ENCODE results near the gene SAPCD2.
"Not testable (repeated sequence)": the region's sequence is repeated elsewhere in the genome, so short reads cannot be mapped to it uniquely, and the experiment has no call there.

Gene SAPCD2

DNA sequence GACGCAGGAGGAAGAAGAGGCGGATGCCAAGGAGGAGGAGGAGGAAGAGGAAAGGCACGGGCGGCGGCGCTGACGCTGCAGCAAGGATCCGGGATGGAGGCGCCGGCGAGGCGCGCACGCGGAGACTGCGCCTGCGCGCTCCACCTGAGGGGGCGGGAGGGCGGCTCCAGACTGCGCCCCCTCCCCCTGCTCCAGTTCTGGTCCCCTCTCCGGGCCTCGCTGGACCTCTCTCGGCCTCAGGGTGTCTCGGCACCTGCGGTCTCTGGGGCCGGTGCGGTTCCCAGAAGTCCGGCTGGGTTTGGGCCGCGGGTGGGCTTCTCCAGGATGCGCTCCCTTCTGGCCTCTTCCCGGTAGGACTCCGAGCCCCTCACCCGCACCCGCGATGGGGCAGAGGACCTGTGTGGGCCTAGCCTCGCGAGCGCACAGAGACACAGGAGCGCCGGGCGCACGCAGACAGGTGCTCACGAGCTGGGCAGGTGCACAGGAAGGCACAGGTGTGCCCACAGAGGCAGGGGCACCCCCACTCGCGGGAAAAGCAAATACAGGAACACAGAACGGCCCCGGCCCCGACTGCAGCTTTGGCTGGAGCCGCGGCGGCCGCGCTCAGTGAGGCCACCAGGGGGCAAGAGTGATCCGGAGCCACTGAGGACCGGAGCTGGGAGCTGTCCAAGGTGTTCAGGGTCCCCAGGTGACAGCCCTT, 24.1 kb downstream of the SAPCD2 start, which contains the start of gene NPDC1:
TSS of gene NPDC1 (minus strand) at position 90 of the 700 bp plus-strand sequence. CDS start 188 bp downstream, outside the sequence.
- DNase-seq, result peak; percentile 82

GRCh38 chr9:137045294-137046087, 24.9 kb downstream of the SAPCD2 start:
- no peak for DNase-seq

DNA sequence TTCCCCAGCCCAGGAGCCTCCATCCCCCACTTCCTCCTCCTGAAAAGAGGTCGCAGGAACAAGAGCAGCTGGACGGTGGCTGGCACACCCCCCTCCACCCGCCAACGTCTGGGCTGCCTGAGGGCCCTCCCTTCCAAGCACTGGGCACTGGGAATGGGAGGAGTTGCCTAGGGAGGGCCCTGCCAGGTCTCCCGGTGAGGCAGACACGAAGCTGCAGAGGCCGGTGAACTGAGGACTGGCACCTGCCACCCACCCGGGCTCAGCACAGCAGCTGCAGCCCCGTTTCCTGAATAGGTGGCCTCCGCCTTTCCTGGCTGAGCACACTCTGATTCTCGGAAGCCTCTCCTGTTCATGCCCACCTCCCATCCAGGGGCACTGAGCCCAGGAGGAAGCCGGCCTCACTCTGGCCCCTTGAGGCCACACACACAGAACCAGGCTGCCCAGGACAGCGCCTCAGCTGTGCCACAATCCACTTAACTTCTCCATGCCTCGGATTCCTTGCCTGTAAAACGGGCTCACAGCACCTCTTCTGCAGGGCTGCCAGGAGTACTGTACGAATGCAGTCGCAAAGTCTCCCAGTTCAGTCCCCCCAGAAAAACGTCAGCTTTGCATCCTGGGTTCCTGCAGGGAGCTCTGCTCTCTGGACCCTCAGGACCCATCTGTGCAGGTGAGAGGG, 25.7 kb downstream of the SAPCD2 start:
- no peak for DNase-seq

DNA sequence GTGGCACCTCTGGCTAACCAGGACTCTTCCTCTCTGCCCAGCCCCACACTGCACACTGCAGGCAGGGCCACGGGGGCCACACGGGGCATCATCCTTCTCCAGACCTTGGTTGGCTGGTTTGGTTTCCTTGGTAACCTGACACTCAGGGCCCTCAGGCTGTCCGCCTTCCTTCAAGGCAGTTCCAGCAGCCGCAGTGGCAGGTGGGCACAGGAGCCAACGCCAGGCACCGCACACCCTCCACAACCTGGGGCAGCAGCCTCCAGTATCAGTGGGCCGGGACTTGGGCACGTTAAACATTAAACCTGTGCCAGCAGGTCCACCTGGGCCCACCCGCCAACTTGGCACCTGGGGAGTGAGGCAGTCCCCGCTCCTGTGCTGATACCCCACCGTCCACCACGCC, 26.3 kb downstream of the SAPCD2 start:
- DNase-seq, result no peak

DNA sequence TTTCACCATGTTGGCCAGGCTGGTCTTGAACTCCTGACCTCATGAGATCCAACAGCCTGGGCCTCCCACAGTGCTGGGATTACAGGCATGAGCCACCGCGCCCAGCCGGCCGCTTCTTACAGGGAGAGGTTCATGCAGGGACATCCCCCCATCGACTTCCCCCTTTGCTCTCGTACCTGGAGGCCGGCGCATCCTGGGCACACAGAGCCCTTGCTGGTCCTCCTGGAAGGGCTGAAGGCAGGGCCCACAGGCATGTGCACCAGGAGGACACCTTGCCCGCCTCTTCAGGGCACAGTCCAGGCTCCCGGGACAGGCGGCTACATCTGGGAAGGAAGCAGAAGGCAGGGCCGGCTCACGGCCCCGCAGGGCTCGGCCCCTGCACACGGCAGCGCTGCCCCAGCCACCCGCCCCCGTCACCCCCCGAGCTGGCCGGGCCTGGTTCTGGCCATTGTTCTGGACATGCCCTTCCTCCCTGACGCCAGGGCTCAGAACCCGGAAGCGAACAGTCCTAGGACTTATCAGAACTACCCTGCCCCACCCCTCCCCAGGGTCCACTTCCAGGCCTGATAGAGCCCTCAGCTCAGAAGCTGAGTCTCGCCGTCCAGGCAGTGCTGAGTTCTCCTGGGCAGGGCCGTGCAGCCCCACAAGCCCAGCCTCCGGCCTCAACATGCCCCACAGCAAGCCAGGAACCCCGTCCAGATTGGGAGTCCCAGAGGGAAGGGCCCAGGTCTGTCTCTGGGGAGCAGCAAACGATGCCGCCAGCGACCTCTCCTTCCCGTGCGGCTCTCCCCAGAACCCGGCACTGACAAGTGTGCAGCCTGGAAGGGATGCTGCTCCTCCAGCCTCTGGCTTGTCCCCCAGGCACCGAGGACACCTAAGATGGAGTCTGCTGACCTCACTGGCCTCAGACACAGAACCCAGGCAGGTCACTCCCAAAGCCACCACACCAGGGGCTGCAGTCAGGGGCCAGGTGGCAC, 27.3 kb downstream of the SAPCD2 start:
- no peak for DNase-seq

- no peak for DNase-seq
Measured at GRCh38 chr9:137041124-137041523, 29.2 kb downstream of the SAPCD2 start.

DNA sequence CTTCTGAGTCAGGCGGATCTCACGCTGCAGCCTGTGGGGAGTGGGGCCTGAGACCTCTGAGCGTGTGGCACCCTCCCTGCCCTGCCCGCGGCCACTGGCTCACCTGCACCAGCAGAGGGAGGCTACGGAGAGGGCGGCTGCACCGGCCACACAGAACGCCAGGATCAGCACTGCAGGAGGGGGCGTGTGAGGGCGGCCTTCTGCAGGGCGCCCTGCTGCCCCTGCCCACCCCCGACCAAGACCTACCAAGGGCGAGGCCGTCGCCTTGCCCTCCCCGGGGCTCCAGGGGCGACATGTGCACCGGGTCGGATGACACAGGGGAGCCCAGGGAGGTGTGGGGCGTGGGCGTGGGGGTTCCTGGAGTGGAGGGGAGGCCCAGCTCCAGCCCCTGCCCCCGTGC, 29.8 kb downstream of the SAPCD2 start:
- DNase-seq, result no peak

GRCh38 chr9:137039611-137040366, 30.6 kb downstream of the SAPCD2 start:
- no peak for DNase-seq

- DNase-seq, result no peak
Measured at GRCh38 chr9:137038916-137039315, 31.4 kb downstream of the SAPCD2 start.

DNA sequence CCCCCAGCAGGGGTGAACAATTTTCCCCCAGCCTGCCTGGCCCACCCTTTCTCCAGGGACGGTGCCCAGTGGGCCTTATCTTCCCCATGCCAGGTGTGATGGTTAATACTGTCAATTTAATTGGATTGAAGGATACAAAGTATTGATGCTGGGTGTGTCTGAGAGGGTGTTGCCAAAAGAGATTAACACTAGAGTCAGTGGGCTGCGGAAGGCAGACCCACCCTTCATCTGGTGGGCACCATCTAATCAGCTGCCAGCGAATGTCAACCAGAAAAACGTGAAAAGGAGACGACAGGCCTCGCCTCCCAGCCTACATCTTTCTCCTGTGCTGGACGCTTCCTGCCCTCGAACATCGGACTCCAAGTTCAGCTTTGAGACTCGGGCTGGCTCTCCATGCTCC, 32.9 kb downstream of the SAPCD2 start:
- DNase-seq, result no peak

- no peak for DNase-seq
Measured at GRCh38 chr9:137037035-137037434, 33.3 kb downstream of the SAPCD2 start.

GRCh38 chr9:137035937-137036336, 34.4 kb downstream of the SAPCD2 start:
- no peak for DNase-seq

- no peak for DNase-seq
Measured at GRCh38 chr9:137035507-137035834, 34.9 kb downstream of the SAPCD2 start.

- DNase-seq, result peak; percentile 88
Measured at GRCh38 chr9:137034709-137035506, 35.4 kb downstream of the SAPCD2 start.

DNA sequence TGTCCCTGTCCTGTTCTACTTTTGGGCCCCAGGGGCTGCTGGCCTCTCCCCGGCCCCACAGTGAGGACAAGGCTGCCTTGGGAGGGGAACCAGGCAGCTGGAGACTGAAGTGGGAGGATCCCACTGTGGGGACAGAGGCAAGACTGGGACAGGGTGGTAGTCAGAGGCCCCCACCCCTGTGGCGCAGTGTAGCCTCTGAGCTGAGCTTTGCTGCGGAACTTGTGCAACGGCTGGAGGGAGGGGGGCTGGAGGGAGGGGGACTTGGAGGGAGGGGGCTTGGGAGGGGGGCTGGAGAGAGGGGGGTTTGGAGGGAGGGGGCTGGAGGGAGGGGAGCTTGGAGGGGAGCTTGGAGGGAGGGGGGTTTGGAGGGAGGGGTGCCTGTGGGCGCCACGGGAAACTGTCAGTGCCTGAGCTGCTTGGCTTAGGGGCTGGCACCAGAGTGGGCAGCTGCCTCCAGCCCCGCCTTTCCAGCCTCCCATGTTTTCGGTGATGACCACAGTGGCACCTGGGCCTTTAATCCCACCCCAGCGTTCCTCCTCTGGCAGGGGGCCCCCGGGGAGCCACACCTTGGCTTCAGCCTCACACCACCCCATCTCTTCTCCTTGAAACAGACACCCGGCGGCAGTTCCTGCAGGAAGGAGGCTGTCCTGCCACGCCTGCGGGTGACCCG, 36.2 kb downstream of the SAPCD2 start:
- no peak for DNase-seq

- not testable (repeated sequence) for DNase-seq
Measured at GRCh38 chr9:137033481-137033880, 36.9 kb downstream of the SAPCD2 start.

DNA sequence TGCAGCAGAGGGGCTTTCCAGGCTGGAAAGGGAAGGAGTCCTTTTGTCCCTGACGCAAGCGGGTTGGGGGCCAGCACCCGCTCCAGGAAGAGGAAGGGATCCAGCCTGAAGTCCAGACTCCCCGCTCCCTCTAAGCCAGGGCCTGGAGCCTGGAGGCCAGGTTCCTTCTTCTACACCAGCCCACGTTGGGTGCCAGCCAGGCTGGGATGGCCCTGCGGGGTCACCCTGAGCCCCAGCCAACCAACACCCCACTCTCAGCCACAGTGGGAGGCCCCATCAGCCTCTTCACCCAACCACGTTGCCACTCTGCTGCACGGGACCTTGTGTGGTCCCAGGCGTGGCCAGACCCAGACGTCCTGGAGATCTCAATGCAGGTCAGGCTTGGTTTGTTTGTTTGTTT, 37.5 kb downstream of the SAPCD2 start:
- DNase-seq, result no peak

DNA sequence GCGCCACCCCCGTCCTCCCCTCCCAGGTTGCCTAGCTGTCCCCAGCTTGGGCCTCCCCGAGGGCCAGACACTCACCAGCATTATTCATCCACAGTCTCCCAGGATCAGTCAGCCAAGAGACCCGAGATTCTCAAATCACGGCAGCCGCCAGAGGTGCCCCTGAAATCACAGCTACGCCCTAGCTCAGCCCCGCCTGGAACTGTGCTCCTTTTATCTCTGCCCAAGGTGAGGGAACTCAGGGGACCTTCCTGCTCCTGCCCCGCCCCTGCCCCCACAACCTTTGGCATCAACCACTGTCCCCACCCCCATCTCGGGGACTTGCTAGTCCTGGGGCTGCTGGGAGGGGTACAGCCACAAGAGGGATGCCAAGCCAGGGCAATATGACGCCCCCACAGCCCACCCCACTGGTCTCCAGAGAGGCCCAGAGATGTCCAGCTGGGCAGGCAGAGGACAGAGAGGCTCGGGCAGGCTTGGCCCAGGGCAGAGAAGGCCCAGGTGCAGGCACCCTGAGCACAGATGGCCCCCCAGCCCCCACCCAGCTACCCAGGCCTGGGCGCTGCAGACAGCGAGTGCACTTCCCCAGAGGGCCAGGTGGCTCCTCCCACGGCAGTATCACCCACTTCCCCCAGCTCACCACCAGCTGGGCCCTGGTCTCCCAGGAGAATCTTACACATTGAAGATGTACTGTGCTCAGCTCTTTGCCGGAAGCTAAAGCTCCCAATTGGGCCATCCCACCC, 38.3 kb downstream of the SAPCD2 start, which contains the start of gene FUT7:
TSS of gene FUT7 (minus strand) at position 185 of the 737 bp plus-strand sequence. CDS start at position 88, 97 bp downstream.
- DNase-seq, result no peak

Measured in left hindlimb (tissue), 1 donor.